A673 (cell line): ENCODE data around the gene TPM1. TPM values are rescaled to one million over a fixed set of nuclear protein-coding genes. Genes with fewer than 3 reads are reported as not detected.

Source experiments
- BruUV-seq: library from RNA; stranded (reverse); fragments of 400-500 nt; replicated peaks from 2 replicates; lab custom pipeline; 2021; lab: Mats Ljungman, UMichigan
- CTCF ChIA-PET: fragments of 300-600 bp; sonication (Branson Sonifier 250); formaldehyde crosslinking; loops from one replicate; lab custom pipeline; 2022; ENCODE audit warnings: antibody characterized with exemption; lab: Charles Lee
- POLR2A ChIA-PET: fragments of 300-600 bp; sonication (Branson Sonifier 250); formaldehyde crosslinking; loops from one replicate; lab custom pipeline; 2022; ENCODE audit warnings: antibody characterized with exemption; ENCODE audit not compliant: low non-redundant PET; lab: Charles Lee
- DNase-seq: peaks from one replicate; pipeline ENCODE4 v3.0.0-alpha.2; 2015; ENCODE audit warnings: low spot score
- H3K27ac ChIP-seq: fragments of 200-600 bp; sonication (generic); 2 replicates; pipeline ENCODE4 v1.5.1; 2016; ENCODE audit warnings: mixed run types, low read depth, mild to moderate bottlenecking, mixed read lengths, antibody characterized with exemption, low read length; ENCODE audit not compliant: poor library complexity, severe bottlenecking
- H3K27me3 ChIP-seq: fragments of 200-600 bp; sonication (generic); replicated peaks from 2 replicates; pipeline ENCODE4 v1.6.1; 2017; ENCODE audit warnings: mixed run types, low read depth, mild to moderate bottlenecking, mixed read lengths, antibody characterized with exemption, low read length; ENCODE audit not compliant: insufficient read depth, poor library complexity
- H3K36me3 ChIP-seq: fragments of 200-600 bp; sonication (generic); 2 replicates; pipeline ENCODE4 v1.6.1; 2016; ENCODE audit warnings: mixed run types, mild to moderate bottlenecking, mixed read lengths, antibody characterized with exemption, low read length; ENCODE audit not compliant: insufficient read depth, poor library complexity, severe bottlenecking
- H3K4me1 ChIP-seq: fragments of 200-600 bp; sonication (generic); 2 replicates; pipeline ENCODE4 v1.6.1; 2017; ENCODE audit warnings: mixed run types, mild to moderate bottlenecking, mixed read lengths, antibody characterized with exemption, low read length; ENCODE audit not compliant: insufficient read depth, poor library complexity, severe bottlenecking
- H3K4me3 ChIP-seq: fragments of 200-600 bp; sonication (generic); 2 replicates; pipeline ENCODE4 v1.5.1; 2016; ENCODE audit warnings: low read depth, mixed run types, mild to moderate bottlenecking, mixed read lengths, low read length; ENCODE audit not compliant: poor library complexity, severe bottlenecking
- H3K9me3 ChIP-seq: fragments of 200-600 bp; sonication (generic); 2 replicates; pipeline ENCODE4 v1.6.1; 2016; ENCODE audit warnings: mixed run types, low read depth, mild to moderate bottlenecking, mixed read lengths, antibody characterized with exemption, low read length; ENCODE audit not compliant: poor library complexity, severe bottlenecking
- CTCF ChIP-seq: fragments of 300-800, 200-600 bp; sonication (generic); conservative IDR thresholded peaks from 2 replicates; pipeline ENCODE4 v1.5.1; 2017; ENCODE audit warnings: low read depth, mild to moderate bottlenecking, antibody characterized with exemption, low read length, moderate library complexity, mixed read lengths
- EZH2 ChIP-seq: fragments of 200-600 bp; sonication (generic); IDR thresholded peaks from 2 replicates; pipeline ENCODE4 v1.6.1; 2017; ENCODE audit warnings: borderline replicate concordance, low read depth, mild to moderate bottlenecking, mixed read lengths, antibody characterized with exemption, low read length; ENCODE audit not compliant: poor library complexity, severe bottlenecking
- intact Hi-C: fragments of 100-400 bp; cut with micrococcal nuclease; formaldehyde crosslinking; loops from one replicate; pipeline ENCODE4 v1.10.0; 2022; ENCODE audit not compliant: unreplicated experiment
- total RNA-seq: library from RNA; stranded (reverse); gene quantifications from 2 replicates; pipeline ENCODE4 v1.2.3, GENCODE V29; 2021

TPM1 gene
- total RNA-seq, 1 experiment from 2014 or later = 31.2 TPM

DNA sequence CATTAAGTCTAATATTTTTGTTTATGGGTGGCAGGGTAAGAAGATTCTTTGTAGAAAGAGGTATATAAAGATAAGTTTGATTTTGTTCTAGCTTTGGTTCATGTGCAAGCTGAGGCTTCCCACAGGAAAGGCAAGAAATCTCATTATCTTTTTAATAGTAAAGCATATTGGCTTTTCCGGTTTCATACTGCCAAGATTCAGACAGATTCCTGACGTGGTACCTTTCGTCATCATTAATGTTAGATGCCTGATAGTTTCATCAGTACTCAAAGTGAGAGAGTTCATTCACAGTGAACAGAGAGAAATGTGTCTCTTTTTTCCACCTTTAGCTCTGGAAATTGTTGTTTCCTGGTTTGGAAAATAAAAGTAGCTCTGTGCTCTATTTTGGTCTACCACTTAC is 16.5 kb downstream of the TPM1 start:
- no TSS peak for BruUV-seq
- intact Hi-C loops = no loop called here
- POLR2A ChIA-PET = no interaction called here
- no peak overlapping the region for H3K4me3 ChIP-seq
- CTCF ChIA-PET = no interaction called here
- DNase-seq = peak; percentile 17
- no peaks in the 10 kb centered on the region for H3K9me3 ChIP-seq
- H3K27me3 ChIP-seq = no peaks in the 10 kb centered on the region
- peak overlapping the region; percentile 22 for H3K27ac ChIP-seq
- TF ChIP-seq EZH2 = no peak
- no peaks in the 10 kb centered on the region for H3K36me3 ChIP-seq
- peaks cover 9% of the 10 kb centered on the region for H3K4me1 ChIP-seq

DNA sequence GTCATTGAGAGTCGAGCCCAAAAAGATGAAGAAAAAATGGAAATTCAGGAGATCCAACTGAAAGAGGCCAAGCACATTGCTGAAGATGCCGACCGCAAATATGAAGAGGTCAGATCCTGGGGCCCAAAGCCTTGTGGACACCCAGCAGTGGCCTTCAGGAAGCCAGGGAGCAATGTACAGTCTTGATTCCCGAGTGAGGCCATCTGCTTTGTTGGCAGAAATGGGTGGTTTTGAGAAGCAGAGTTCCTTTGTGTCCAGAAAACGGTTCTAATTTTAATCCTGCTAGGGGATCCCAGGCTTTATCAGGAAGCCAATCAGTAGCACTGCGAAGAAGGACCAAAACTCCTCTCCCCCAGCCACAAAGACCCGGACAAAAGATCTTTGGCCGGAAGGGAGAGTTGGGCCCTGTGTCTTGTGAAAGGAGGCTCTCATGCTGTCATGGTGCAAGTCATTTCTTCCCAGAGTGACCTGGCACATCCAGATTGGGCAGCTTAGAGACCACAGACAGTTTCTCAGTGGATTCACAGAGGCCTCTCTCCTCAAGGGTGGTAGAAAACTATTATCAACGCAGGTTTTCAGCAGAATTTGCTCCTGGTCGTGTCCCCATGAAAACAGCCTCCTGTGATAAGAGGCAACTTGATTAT is 17.1 kb downstream of the TPM1 start:
- no peaks in the 10 kb centered on the region for H3K27me3 ChIP-seq
- peak overlapping the region; percentile 22 for H3K27ac ChIP-seq
- TF ChIP-seq CTCF (no peak), EZH2 (no peak)
- H3K36me3 ChIP-seq = no peaks in the 10 kb centered on the region
- ChIA-PET POLR2A (no interaction called here), CTCF (no interaction called here)
- H3K9me3 ChIP-seq = no peaks in the 10 kb centered on the region
- intact Hi-C loops = no loop called here
- no TSS peak for BruUV-seq
- H3K4me3 ChIP-seq = no peak overlapping the region
- H3K4me1 ChIP-seq = peaks cover 6% of the 10 kb centered on the region
- DNase-seq = no peak

DNA sequence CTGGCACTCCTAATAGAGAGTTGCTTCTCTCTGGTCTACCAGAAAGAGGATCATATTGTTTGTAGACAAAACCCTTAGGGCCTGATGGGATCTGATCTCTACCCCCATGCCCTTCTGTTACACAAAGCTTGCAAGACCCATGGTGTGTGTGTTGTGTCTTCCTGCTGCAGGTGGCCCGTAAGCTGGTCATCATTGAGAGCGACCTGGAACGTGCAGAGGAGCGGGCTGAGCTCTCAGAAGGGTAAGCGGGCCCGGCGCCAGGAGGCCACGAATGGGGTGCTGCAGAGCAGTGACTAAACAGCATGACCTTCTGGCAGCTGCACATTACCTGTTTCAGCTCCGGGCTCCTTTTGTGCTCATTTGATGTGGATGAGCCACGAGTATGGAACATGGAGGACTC is 18.2 kb downstream of the TPM1 start:
- ChIA-PET CTCF (no interaction called here), POLR2A (no interaction called here)
- Histone ChIP-seq H3K4me1 (no peaks in the 10 kb centered on the region), H3K4me3 (no peak overlapping the region), H3K36me3 (no peaks in the 10 kb centered on the region), H3K27me3 (no peaks in the 10 kb centered on the region), H3K9me3 (no peaks in the 10 kb centered on the region), H3K27ac (no peak overlapping the region)
- no TSS peak for BruUV-seq
- intact Hi-C loops = no loop called here
- DNase-seq = no peak
- TF ChIP-seq EZH2 = no peak
- no peak for TF ChIP-seq CTCF

GRCh38 chr15:63061975-63062374 is 19.4 kb downstream of the TPM1 start:
- TF ChIP-seq CTCF (no peak), EZH2 (no peak)
- Histone ChIP-seq H3K4me1 (no peaks in the 10 kb centered on the region), H3K36me3 (no peaks in the 10 kb centered on the region), H3K4me3 (no peak overlapping the region), H3K9me3 (no peaks in the 10 kb centered on the region), H3K27me3 (no peaks in the 10 kb centered on the region), H3K27ac (no peak overlapping the region)
- no TSS peak for BruUV-seq
- ChIA-PET POLR2A (no interaction called here), CTCF (interaction anchor here (0.6 kb wide), 1 partner anchor 835 kb away, joined by 3 read pairs; no protein-coding TSS in a partner anchor)
- intact Hi-C loops = no loop called here
- DNase-seq = no peak
